PC-9 (cell line): Measurements from ENCODE around the gene ENTPD5.

Source experiments
- CTCF ChIP-seq: fragments of 200-600 bp; sonication (generic); conservative IDR thresholded peaks from 2 replicates; pipeline ENCODE4 v1.6.1; 2017; ENCODE audit warnings: mixed run types, antibody characterized with exemption, mild to moderate bottlenecking, moderate library complexity
- EZH2 ChIP-seq: fragments of 200-600 bp; sonication (generic); IDR thresholded peaks from 2 replicates; pipeline ENCODE4 v1.8.0; 2017; ENCODE audit warnings: antibody characterized with exemption, low read depth

GRCh38 chr14:73943083-73943482 is 76.0 kb downstream of the ENTPD5 start:
- TF ChIP-seq CTCF (no peak), EZH2 (no peak)
